Measurements from ENCODE around the gene ISCA2.

GRCh38 chr14:74514471-74514941 lies 20.9 kb downstream of the ISCA2 start:
- TF ChIP-seq POLR2A (IDR thresholded peaks at IDR 0.05) (no peak), CTCF (IDR thresholded peaks at IDR 0.05) (no peak)
